ENCODE measurements around the gene TOMM20.

Gene TOMM20

GRCh38 chr1:235070819-235071218 lies 57.8 kb downstream of the TOMM20 start:
- H3K4me3 ChIP-seq (ENCODE audit: low read depth, low read length), result no peak overlapping the region
- no peaks in the 10 kb centered on the region for H3K27me3 ChIP-seq (ENCODE audit: control insufficient read depth, insufficient read depth, low read length)
- H3K9ac ChIP-seq (ENCODE audit: low read length), result no peak overlapping the region
- H3K36me3 ChIP-seq (ENCODE audit: control insufficient read depth, insufficient read depth, low read length), result no peaks in the 10 kb centered on the region
- H3K9me3 ChIP-seq (ENCODE audit: control insufficient read depth, insufficient read depth, low read depth, low read length), result no peaks in the 10 kb centered on the region
- H3K4me1 ChIP-seq (ENCODE audit: control insufficient read depth, insufficient read depth, low read length), result peaks cover 22% of the 10 kb centered on the region; the same call in 1 of the 2 replicates
- no peak overlapping the region for H3K27ac ChIP-seq (ENCODE audit: low read depth, low read length)

- H3K9ac ChIP-seq (ENCODE audit: low read length), result no peak overlapping the region
- H3K27ac ChIP-seq (ENCODE audit: low read depth, low read length), result no peak overlapping the region
- H3K4me1 ChIP-seq (ENCODE audit: control insufficient read depth, insufficient read depth, low read length), result peaks cover 16% of the 10 kb centered on the region; the same call in 1 of the 2 replicates
These were observed 58.8 kb downstream of the TOMM20 start for GRCh38 chr1:235069577-235070563.

GRCh38 chr1:235069176-235069575 lies 59.5 kb downstream of the TOMM20 start:
- H3K9ac ChIP-seq (ENCODE audit: low read length), result no peak overlapping the region
- H3K27ac ChIP-seq (ENCODE audit: low read depth, low read length), result no peak overlapping the region

More at GRCh38 chr1:235069577-235070563, 58.8 kb downstream of the TOMM20 start:
- H3K36me3 ChIP-seq (ENCODE audit: control insufficient read depth, insufficient read depth, low read length), result no peaks in the 10 kb centered on the region
- no peak overlapping the region for H3K4me3 ChIP-seq (ENCODE audit: low read depth, low read length)
- no peaks in the 10 kb centered on the region for H3K9me3 ChIP-seq (ENCODE audit: control insufficient read depth, insufficient read depth, low read depth, low read length)
- H3K27me3 ChIP-seq (ENCODE audit: control insufficient read depth, insufficient read depth, low read length), result no peaks in the 10 kb centered on the region

GRCh38 chr1:235068158-235069121 lies 60.2 kb downstream of the TOMM20 start:
- Histone ChIP-seq H3K36me3 (ENCODE audit: control insufficient read depth, insufficient read depth, low read length) (no peaks in the 10 kb centered on the region), H3K4me3 (ENCODE audit: low read depth, low read length) (no peak overlapping the region), H3K27ac (ENCODE audit: low read depth, low read length) (no peak overlapping the region), H3K9me3 (ENCODE audit: control insufficient read depth, insufficient read depth, low read depth, low read length) (no peaks in the 10 kb centered on the region), H3K4me1 (ENCODE audit: control insufficient read depth, insufficient read depth, low read length) (peaks cover 8% of the 10 kb centered on the region; the same call in 1 of the 2 replicates), H3K9ac (ENCODE audit: low read length) (no peak overlapping the region), H3K27me3 (ENCODE audit: control insufficient read depth, insufficient read depth, low read length) (no peaks in the 10 kb centered on the region)

More at GRCh38 chr1:235069176-235069575, 59.5 kb downstream of the TOMM20 start:
- H3K4me1 ChIP-seq (ENCODE audit: control insufficient read depth, insufficient read depth, low read length), result peaks cover 9% of the 10 kb centered on the region; the same call in 1 of the 2 replicates
- H3K9me3 ChIP-seq (ENCODE audit: control insufficient read depth, insufficient read depth, low read depth, low read length), result no peaks in the 10 kb centered on the region
- no peaks in the 10 kb centered on the region for H3K36me3 ChIP-seq (ENCODE audit: control insufficient read depth, insufficient read depth, low read length)
- no peaks in the 10 kb centered on the region for H3K27me3 ChIP-seq (ENCODE audit: control insufficient read depth, insufficient read depth, low read length)
- H3K4me3 ChIP-seq (ENCODE audit: low read depth, low read length), result no peak overlapping the region

- H3K9ac ChIP-seq (ENCODE audit: low read length), result no peak overlapping the region
- no peaks in the 10 kb centered on the region for H3K36me3 ChIP-seq (ENCODE audit: control insufficient read depth, insufficient read depth, low read length)
- H3K4me1 ChIP-seq (ENCODE audit: control insufficient read depth, insufficient read depth, low read length), result peaks cover 16% of the 10 kb centered on the region; the same call in 1 of the 2 replicates
- no peak overlapping the region for H3K27ac ChIP-seq (ENCODE audit: low read depth, low read length)
- H3K9me3 ChIP-seq (ENCODE audit: control insufficient read depth, insufficient read depth, low read depth, low read length), result no peaks in the 10 kb centered on the region
- no peak overlapping the region for H3K4me3 ChIP-seq (ENCODE audit: low read depth, low read length)
- H3K27me3 ChIP-seq (ENCODE audit: control insufficient read depth, insufficient read depth, low read length), result no peaks in the 10 kb centered on the region
These were observed 61.1 kb downstream of the TOMM20 start for GRCh38 chr1:235067396-235068157.

- Histone ChIP-seq H3K36me3 (ENCODE audit: control insufficient read depth, insufficient read depth, low read length) (no peaks in the 10 kb centered on the region), H3K9me3 (ENCODE audit: control insufficient read depth, insufficient read depth, low read depth, low read length) (no peaks in the 10 kb centered on the region), H3K9ac (ENCODE audit: low read length) (no peak overlapping the region), H3K4me3 (ENCODE audit: low read depth, low read length) (no peak overlapping the region), H3K27me3 (ENCODE audit: control insufficient read depth, insufficient read depth, low read length) (no peaks in the 10 kb centered on the region), H3K27ac (ENCODE audit: low read depth, low read length) (no peak overlapping the region), H3K4me1 (ENCODE audit: control insufficient read depth, insufficient read depth, low read length) (peaks cover 45% of the 10 kb centered on the region)
These were observed 65.4 kb downstream of the TOMM20 start for GRCh38 chr1:235063068-235063765.

- peak overlapping the region; percentile 65 for H3K27ac ChIP-seq (ENCODE audit: low read depth, low read length)
- no peaks in the 10 kb centered on the region for H3K27me3 ChIP-seq (ENCODE audit: control insufficient read depth, insufficient read depth, low read length)
- H3K9me3 ChIP-seq (ENCODE audit: control insufficient read depth, insufficient read depth, low read depth, low read length), result no peaks in the 10 kb centered on the region
- no peaks in the 10 kb centered on the region for H3K36me3 ChIP-seq (ENCODE audit: control insufficient read depth, insufficient read depth, low read length)
- peaks cover 38% of the 10 kb centered on the region for H3K4me1 ChIP-seq (ENCODE audit: control insufficient read depth, insufficient read depth, low read length)
- H3K9ac ChIP-seq (ENCODE audit: low read length), result peak overlapping the region; percentile 21
- H3K4me3 ChIP-seq (ENCODE audit: low read depth, low read length), result 0 out of 2 replicates have a peak overlapping the region, but pooled peaks have one; percentile 10
These were observed 67.8 kb downstream of the TOMM20 start for GRCh38 chr1:235060607-235061470.
